ENCODE measurements around the gene NF2.
A peak's percentile ranks its signal among the peaks of the same experiment; 100 is the strongest.

The NF2 gene

DNA sequence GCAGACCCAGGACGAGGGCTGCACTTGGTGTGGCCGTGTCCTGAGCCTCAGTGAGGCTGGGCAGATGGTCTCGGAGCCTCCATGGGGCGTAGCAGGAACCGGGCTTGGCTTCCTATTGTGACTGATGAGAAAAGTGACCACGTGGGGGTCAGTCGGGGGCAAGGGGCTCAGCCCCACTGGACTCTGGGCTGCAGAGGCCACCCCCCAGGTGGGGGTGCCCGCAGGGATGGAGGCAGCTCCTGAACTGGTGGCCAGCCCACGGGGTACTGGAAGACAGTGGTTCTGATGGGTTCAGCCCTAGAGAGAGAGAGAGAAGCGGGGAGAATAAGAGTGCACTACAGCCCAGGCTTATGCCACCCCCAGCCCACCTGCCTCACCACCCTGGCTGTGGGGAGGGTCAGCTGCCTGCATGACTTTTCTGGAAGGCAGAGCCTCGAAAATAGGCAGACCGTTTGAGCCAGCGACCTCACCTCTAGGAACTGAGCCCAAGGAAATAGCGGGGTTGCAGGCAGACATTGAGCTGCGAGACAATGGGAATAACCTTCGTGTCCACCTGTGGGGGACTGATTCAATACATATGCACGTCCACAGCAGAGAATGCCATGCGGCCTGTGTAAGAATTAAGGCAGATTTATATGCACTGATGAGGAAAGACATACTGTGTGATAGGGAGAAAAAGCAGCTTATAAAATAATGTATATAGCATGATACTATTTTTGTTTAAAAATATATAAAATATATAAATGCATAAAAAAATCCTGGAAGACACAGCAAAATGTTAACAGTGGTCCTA is 127.8 kb downstream of the NF2 start:
- TF ChIP-seq CTCF (conservative IDR thresholded peaks at IDR 0.05; ENCODE audit: control insufficient read depth, insufficient read depth, low read depth, low read length): no peak
- no peak for DNase-seq (ENCODE audit: low read depth)
- H3K4me3 ChIP-seq (ENCODE audit: control insufficient read depth, low read depth, low read length): no peak overlapping the region

GRCh38 chr22:29732883-29733282 is 129.4 kb downstream of the NF2 start:
- TF ChIP-seq CTCF (conservative IDR thresholded peaks at IDR 0.05; ENCODE audit: control insufficient read depth, insufficient read depth, low read depth, low read length): no peak
- DNase-seq (ENCODE audit: low read depth): no peak
- H3K4me3 ChIP-seq (ENCODE audit: control insufficient read depth, low read depth, low read length): no peak overlapping the region

DNA sequence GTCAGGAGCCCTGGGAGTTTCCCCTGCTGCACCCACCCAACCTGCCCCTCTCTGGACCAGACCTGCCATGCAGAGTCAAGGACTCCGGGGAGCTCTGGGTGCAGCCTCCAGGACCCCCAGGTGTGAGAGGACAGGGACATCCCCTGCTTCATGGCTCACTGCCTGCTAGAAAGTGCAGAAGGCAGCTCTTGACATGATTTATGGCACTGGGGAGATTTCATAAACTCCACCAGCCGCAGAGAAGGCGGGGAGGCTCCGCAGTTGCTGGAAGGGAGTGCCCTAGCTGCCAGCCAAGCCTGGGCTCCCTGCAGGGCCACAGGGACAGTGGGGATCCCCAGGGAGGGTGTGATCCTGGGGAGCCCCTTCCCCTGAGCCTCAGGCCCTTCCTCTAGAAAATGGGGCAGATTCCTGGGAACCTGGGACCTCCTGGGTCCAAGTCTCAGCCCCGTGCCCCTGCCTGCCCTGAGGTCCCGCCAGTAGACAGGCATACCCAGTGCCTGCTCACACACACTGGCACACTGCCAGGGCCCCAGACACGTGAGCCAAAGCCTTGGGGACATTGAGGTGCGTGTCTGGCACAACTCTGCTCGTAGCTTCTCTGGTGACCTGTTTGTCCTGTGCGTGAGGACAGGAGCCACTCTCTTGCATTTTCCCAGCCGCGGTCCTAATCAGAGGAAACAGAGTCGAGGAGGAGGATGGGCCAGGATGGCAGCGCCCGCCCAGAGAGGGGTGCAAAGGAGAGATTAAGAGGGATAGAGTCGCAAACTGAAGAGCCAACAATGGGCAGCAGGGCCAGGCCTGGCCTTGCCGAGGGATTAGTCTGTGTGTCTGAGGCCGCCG is 130.1 kb downstream of the NF2 start:
- DNase-seq (ENCODE audit: low read depth): peak; percentile 5
- TF ChIP-seq CTCF (conservative IDR thresholded peaks at IDR 0.05; ENCODE audit: control insufficient read depth, insufficient read depth, low read depth, low read length): no peak
- no peak overlapping the region for H3K4me3 ChIP-seq (ENCODE audit: control insufficient read depth, low read depth, low read length)

DNA sequence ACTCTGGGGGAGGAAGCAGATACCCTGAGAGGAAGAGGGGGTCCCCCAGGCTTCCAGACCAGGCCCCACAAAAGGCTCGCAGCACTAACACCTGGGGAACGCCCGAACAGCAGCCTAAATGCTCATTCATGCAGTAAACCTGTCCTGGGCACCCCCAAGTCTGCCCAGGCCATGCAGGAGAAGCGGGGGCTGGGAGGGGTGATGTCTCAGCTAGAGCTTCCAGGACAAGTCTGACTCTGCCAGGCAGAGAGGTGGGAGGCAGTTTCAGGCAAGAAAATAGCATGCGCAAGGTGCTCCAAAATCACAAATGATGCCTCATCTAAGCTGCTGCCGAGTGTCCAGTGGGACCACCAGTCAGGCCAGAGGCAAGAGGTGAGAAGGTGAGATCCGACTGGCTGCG is 131.0 kb downstream of the NF2 start:
- no peak for TF ChIP-seq CTCF (conservative IDR thresholded peaks at IDR 0.05; ENCODE audit: control insufficient read depth, insufficient read depth, low read depth, low read length)
- H3K4me3 ChIP-seq (ENCODE audit: control insufficient read depth, low read depth, low read length): no peak overlapping the region
- no peak for DNase-seq (ENCODE audit: low read depth)

DNA sequence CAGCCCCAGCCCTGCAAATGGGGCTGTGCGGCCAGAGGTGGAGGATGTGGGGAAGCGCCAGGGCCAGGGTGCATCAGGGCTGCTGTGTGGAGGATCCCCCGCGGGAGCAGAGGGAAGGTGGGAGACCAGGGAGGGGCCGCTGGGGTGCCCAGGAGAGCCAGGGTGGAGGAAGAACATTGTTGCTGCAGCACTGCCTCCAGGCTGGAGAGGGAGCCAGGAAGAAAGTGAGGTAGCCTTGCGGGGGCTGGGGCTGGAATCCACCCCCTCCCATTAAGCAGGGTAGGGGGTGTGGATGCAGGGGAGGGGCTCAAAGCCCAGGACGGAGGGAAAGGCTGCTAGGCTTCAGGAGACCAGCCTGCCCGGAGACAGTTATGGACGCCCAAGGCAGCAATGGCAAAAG is 131.4 kb downstream of the NF2 start:
- DNase-seq (ENCODE audit: low read depth): no peak
- H3K4me3 ChIP-seq (ENCODE audit: control insufficient read depth, low read depth, low read length): no peak overlapping the region
- TF ChIP-seq CTCF (conservative IDR thresholded peaks at IDR 0.05; ENCODE audit: control insufficient read depth, insufficient read depth, low read depth, low read length): no peak

DNA sequence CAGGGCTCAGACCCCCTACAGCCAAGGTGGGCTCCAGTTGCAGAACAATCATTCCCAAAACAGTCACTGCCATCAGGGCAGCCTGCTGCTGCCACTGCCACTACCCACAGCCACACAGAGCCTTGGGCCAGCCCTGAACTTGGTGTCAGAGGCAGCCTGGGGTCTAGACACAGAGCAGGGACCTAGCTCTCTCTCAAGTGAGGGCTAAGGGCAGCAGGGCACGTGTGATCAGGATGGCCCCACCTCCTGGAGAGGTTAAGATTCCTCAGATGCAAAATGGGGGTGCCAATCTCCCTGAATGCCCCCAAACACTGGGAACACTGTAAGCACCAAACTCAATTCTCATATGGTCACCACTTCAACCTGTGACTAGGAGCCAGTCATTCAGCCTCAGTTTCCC is 132.0 kb downstream of the NF2 start:
- DNase-seq (ENCODE audit: low read depth): no peak
- no peak for TF ChIP-seq CTCF (conservative IDR thresholded peaks at IDR 0.05; ENCODE audit: control insufficient read depth, insufficient read depth, low read depth, low read length)
- H3K4me3 ChIP-seq (ENCODE audit: control insufficient read depth, low read depth, low read length): no peak overlapping the region
